IPS DF 4.7 (cell line): ENCODE results near the gene KIF2C.
"Not testable (repeated sequence)": the region's sequence is repeated elsewhere in the genome, so short reads cannot be mapped to it uniquely, and the experiment has no call there.

Source experiments
- DNase-seq: peaks from one replicate; pipeline ENCODE4 v3.0.0-alpha.2; 2013; ENCODE audit warnings: low spot score; ENCODE audit errors: extremely low read depth

Gene KIF2C

DNA sequence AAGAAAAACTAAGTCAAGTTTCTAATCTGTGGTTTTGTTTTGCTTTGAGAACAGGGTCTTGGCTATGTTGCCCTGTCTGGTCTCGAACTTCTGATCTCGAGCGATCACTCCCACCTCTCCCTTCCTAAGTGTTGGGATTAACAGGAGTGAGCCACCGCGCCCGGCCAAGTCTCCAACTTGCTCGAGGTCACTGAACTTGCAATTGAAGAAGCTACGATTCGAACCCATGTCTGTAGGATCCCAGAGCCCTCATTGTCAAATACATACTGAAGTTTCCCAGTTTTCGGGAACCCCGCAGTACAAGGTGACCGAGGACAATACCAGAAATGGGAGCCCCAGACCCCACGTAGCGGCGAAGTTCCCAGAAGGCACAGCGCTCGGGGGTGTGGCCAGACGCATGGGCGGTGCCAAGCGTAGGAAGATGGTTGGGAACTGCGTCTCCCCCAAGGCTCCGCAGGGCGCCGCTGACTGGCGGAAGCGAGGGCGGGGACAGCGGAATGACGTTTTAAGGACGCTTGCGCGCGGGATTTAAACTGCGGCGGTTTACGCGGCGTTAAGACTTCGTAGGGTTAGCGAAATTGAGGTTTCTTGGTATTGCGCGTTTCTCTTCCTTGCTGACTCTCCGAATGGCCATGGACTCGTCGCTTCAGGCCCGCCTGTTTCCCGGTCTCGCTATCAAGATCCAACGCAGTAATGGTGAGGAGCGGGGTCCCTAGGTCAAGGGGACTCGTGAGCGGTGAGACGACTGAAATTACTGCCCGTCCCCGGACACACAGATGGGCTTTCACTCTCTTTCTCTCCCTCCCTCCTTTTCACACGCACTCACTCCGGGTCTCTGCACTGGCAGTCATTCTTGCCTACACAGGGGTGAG is at the start of gene KIF2C:
Gene KIF2C (plus strand): TSS at position 531 of the 872 bp plus-strand sequence. CDS start 96 bp downstream, at position 627.
- DNase-seq = peak; percentile 92

DNA sequence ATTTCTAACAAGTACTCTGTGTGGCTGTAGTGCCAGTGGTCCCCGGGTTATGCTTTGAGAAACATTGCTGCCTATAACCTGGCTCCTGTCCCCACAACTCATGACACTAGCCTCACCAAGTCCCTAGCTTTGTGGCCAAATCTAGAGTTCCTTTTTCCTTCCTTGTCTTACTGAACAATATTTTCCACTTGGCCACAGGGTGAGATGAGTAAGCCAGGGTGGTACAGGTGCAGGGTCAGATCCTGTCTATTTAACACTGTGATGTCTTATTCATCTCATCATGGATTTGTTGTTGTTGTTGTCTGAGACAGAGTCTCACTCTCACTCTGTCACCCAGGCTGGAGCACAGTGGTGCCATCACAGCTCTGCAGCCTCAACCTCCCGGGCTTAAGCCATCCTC is 46.5 kb upstream of the KIF2C start:
- DNase-seq = no peak

DNA sequence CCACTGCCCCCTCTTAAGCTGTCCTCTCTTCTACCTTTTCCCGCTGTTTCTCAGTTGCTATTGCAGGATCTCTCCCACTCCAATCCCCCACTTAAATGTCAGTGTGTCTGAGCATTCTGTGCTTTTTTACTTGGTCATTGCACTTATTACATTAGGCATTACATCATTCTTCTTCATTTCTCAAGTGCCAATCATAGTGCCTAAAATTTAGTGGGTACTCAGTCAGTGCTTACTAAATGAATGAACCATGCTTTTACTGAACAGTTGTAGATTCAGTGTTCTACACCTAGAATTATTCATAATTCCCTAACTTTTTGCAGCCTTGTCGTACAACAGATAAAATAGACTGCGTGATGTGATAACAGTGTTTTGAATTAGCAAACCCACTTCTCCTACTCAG is 45.7 kb upstream of the KIF2C start:
- DNase-seq = no peak

DNA sequence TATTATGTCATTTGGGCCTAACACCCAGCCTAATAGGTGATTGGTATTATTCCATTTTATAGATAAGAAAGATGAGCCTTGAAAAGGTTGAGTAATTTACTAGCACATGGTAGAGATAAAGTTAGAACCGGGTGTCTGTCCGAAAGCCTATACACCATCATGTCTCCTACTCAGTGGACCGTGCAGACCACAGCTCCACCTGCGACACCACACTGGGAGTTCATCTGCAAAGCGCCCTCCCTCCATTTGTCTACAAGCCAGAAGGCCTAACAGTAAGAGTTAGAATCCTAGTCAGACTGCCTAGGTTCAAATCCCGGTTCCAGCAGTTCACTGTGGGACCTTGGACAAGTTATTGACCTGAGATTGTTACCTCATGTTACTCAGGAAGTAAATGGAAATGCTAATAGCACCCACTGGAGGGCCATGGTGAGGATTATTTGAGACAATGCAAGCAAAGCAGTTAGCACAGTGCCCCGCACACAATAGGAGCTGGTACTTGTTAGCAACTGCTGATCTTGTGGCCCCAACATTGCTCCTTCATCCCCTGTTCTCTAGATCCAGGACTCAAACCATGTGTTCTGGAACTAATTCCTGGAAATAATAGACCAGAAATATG is 44.7 kb upstream of the KIF2C start:
- DNase-seq = no peak

DNA sequence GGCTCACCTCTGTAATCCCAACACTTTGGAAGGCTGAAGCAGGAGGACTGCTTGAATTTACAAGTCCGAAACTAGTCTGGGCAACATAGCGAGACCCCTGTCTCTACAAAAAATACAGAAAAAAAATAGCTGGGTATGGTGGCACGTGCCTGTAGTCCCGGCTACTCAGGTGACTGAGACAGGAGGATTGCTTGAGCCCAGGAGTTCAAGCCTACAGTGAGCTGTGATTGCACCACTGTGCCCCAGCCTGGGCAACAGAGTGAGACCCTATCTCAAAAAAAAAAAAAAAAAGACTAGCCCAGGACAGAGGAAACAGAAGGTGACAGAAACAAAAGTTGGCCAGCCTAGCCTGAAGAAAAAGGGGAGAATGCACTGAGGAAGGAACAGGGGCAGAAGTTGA is 44.0 kb upstream of the KIF2C start:
- DNase-seq = no peak

DNA sequence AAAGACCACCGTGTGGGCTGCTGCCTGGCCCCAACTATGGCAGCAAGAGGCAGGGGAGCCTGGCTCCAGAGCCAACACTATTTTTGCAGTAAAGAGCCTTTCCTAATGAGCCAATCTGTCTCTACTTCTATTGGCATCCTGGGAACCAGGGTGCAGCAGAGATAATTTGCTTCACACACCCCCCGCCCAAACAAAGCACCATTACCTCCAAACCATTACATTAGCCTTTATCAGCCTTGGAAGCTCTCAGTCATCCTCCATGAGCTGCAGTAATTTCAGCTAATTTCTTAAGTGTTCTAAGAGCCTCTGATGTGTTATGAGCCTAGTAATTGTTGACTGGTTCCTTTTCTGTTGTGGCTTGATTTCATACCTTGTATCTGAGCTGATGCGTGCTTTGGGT is 43.5 kb upstream of the KIF2C start:
- DNase-seq = no peak

DNA sequence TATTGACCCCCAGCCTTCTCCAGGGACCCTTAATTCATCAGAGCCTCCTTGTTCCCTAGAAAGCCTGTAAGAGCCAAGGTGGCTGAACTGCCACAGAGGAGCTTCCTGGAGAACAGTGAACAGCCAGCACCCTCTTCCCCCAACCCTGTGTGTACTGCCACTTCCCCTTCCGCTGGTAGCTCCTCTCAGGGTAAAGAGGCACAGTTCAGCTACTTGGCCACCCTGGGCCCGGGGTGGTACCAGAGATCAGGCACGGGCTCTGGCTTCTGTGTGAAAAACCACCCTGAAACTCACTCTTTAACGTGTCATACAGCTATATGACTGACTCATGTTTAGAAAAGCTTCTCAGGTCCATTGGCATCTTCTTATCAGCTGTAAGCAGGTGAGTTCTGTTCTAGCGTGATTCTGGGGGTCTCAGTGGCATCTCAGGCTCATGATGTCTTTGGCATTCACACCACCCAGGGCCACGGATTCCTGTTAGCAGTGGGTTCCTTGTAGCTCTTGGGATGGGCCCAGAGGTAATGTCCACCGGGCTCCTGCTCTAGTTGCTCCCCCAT is 42.8 kb upstream of the KIF2C start:
- DNase-seq = no peak

DNA sequence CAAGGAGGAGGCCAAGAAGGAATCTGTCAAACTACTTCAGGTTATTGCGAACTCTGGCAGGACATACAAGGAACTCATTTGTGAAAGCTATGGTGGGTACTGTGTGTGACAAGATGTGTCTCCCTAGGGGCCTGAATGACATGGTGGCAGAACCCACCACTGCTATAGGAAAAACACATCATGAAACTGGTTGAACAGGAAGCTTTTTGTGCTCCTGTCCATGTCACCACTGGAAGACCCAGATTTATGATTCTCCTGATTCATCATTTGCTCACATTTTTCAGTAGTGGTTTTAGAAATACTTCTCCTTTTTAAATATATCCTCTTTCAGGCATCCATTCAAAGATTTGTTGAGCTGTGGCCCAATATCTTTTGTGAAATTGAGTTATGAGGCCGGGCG is 41.5 kb upstream of the KIF2C start:
- DNase-seq = no peak

DNA sequence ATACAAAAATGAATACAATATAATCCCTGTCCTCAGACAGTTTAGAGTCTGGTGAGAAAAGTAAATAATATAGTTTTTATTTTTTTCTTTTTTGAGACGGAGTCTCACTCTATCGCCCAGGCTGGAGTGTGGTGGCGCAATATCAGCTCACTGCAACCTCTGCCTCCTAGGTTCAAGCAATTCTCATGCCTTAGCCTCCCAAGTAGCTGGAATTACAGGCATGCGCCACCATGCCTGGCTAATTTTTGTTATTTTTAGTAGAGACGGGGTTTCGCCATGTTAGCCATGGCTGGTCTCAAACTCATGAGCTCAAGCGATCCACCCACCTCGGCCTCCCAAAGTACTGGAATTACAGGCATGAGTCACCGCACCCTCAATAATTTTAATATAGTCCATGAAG is 40.3 kb upstream of the KIF2C start:
- not testable (repeated sequence) for DNase-seq

DNA sequence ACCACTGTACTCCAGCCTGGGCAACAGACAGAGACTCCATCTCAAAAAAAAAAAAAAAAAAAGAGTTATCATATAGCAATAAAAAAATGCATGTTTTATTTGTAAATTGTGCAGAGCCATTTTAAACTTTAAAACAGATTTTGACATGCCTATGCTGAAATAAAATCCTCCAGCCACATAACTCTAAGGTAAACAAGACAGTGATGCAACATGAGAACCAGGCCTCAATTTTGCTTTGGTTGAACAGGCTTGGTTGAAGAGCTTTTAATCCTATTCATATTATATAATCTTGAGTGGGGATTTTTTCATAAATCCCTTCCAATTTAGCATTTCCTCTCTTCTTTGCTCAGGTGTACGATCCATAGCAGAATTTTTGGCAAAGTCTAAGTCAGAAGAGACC is 39.1 kb upstream of the KIF2C start:
- no peak for DNase-seq

DNA sequence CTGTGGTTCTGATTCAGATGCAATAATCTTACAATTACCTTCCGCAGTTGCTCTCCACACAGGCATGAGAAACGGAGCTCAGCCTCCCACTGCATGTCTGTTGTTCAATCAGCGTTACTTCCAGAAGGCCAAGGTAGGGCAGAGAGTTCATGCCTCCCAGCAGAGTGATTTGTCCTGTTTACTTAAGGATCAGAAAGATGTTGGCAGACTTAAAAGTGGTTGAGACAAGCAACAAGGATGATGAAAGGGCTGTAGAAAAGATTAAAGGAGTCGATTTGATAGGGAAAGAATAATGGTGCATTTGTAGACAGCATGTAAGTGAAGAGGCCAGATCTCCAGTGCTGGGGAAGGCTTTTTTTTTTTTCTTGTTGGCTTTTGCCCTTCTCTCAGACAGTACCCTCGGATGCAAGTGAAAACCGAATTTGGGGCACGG is 38.5 kb upstream of the KIF2C start:
- no peak for DNase-seq

DNA sequence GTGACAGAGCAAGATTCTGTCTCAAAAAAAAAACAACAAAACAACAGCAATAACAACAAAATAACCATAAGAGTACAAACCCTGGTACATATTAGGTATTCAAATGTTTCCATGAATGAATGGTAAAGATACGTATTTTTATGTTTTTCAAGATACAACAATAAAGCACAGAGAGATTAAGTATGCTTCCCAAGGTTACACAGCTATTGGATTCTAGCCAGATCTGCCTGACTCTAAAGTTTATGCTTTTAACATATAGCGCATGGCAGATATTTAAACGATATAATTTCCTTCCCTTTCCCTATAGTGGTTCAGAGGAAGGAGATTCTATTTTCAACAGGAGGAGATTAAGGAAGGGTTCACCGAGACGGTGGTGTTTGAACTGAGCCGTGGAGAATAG is 34.2 kb upstream of the KIF2C start:
- DNase-seq = no peak

DNA sequence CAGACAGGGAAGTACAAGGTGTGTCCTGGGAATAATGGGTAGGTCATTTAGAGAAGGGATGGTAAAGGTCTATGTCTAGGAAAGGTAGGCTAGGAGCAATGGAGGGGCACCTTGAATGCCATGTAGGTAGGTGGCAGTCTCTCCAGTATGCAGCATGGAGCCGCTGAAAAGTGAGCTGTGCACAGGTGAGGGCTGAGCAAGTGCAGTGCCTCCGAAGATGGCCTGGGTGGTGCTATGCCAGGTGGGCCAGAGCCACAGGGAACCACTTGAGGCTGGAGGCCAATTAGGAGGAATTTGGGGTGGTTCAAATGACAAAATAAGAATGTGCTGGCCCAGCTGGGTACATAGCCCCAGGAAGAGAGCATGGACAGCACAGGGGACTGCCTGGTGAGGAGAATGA is 33.7 kb upstream of the KIF2C start:
- no peak for DNase-seq

DNA sequence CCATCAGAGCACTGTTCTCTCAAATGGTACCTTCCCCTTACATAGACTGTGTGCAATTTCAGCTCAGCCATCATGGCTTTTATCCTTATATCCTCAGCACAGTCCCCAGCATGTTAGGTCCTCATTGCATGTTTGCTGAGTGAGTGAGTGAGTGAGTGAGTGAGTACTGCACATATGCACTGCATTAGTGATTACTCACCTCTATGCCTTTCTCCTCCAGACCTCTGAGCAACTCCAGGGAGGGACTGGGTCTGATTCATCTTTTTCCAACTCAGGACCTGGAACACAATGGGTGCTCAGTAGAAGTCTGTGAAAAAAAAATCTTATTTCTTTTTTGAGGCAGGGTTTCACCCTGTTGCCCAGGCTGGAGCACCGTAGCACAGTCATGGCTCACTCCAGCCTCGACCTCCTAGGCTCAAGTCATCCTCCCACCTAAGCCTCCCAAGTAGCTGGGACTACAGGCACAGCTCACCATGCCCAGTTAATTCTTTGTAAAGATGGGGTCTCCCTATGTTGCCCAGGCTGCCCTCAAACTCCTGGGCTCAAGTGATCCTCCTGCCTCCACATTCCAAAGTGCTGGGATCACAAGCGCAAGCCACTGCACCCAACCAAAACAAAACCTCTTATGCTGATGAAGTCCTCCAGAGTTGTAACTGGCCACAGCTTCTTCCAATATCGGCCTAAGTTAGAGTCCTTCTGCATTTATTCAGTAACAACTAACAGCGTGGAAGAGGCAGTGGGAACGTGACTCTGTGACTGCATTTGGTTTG is 32.3 kb upstream of the KIF2C start:
- DNase-seq = no peak

DNA sequence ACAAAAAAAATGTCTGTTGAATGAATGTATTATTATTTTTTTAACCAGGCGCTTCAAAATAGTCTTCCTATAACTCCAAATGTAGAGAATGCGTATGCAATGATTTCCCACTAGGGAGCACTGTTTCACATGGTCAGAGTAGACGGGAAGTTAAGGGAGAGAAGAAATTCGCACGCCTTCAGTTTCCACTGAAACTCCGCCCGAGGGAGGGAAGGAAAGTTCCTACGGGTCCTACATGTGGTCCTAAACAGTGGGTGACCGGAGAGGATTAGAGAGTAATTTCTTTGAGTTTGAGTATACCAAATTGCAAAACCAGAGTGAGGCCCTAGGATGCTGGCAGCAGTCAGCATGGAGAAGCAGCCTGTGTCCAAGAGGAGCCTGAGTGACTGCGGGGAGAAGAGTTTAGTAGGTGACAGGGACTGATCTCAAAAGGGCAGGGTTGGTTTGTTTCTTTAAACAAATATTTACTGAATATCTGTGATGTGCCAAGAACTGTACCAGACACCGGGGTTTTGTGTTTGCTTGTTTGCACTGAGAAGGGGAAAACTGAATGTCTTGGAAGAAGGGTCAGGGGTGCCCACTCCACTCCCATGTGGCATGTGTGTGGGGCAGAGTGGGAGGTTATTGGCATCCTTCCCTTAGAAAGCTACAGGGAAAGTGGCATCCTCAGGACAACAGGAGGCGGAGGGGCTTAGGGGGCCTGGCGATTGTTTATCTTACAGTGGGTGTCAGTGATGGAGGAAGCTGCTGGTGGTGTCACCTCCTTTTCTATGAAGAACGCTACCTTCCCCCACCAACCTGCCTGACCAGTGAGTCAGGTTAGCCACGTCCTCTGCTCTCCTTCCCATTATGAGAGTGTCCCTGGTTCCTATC is 31.4 kb upstream of the KIF2C start:
- DNase-seq = no peak

DNA sequence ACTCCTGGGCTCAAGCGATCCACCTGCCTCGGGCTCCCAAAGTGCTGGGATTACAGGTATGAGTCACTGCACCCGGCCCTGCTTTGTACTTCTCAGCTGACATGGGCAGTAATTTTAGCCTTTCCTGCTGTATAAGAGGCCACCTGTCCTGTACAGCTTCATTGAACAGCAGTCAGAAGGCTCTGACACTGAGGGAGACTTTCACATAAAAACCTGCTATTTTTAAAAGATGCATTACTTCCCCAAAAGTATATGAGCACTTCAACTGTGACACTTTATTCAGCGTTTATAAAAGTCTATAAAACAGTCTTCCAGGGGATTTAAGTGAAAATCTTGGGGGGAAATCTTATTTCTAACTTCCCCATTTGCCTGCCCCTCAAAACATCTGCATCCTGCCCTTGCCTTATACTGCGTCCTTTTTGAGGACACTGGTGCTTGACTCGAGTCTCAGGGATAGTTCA is 26.3 kb upstream of the KIF2C start:
- no peak for DNase-seq

DNA sequence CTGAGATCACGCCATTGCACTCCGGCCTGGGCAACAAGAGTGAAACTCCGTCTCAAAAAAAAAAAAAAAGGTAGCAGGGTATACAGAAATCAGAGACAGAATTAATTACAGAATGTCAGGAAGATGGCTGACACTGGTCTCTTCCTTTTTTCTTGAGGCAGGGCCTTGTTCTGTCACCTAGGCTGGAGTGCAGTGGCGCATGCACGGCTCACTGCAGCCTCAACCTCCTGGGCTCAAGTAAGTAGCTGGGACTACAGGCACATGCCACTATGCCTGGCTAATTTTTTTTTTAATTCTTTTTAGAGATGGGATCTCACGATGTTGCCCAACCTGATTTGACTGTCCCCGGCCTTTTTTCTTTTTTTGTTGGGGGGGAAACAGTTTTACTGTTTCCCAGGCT is 25.1 kb upstream of the KIF2C start:
- DNase-seq = no peak

DNA sequence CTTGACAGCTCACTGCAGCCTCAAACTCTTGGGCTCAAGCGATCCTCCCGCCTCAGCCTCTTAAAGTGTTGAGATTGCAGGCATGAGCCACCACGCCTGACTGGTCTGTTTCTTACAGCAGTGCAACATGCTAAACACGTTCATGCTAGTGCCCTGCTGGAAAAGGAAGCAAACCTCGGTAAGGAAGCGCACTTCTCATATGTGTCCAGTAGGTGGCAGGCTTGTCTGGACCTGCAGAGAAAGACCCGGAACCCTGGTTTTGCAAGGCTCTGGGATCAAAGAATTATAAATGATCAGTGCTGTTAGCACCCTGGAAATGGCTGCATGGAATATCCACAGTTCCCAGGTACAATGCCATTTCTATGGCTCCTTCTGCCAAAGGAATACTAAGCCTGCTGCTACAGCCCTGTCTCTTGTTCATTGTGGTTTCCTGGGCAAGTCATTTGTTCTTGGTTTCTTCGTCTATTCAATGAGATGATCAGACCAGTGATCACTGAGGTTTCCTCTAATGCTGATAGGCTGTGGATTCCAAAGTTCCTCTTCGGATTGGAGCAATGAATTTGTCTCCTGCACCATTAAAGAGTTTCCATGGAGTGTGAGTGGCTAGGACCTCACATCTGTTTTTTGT is 24.6 kb upstream of the KIF2C start:
- no peak for DNase-seq

DNA sequence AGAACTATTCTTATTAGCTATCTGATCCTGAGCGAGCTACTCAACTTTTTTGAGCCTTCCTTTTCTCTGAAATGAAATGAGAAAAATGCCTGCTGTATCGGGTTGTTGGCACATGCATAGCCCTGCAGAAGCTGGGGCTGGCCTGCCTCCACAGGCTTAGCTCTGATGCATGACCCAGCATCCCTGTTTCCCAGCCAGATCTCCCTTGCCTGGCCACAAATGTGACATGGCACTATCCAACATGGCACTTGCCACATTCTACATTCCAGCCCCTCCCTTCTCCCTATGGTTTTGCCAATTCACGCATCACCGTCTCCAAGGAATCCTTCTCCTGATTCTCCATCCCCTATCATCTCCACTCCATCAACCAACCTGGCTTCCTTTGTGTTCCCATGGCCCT is 22.5 kb upstream of the KIF2C start:
- DNase-seq = no peak

DNA sequence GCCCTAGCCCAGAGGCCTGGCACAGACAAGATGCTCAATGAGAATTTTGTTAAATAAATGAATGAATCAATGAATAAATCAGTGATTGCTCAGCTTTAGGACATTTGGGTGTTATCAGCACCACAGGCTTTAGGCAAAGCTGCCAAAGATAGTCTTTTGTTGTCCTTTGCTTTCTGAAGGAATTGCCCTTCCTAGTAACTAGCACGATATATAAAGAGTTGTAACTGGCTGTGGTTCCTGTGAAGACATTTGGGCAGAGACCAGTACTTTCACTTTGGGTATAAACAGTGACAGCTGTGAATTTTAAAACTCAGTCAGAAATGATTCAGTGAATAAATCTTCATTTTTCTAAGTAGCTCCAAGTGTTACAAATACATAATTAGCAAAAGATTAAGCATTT is 22.0 kb upstream of the KIF2C start:
- no peak for DNase-seq
